Activated CD8-positive, alpha-beta memory T cell treated with anti-CD3 and anti-CD28 coated beads, Interleukin-2, amount 50 U/mL, for 1 hour (primary cell): ENCODE measurements around the gene ASB12.

ENCODE experiments used
- DNase-seq: peaks from one replicate; pipeline ENCODE4 v3.0.0-alpha.2; 2020; ENCODE audit errors: extremely low read depth

The ASB12 gene

GRCh38 chrX:64186974-64187761, 43.2 kb downstream of the ASB12 start:
- DNase-seq = no peak

GRCh38 chrX:64184396-64184795, 46.0 kb downstream of the ASB12 start:
- DNase-seq = no peak

GRCh38 chrX:64182208-64182607, 48.2 kb downstream of the ASB12 start:
- no peak for DNase-seq

GRCh38 chrX:64176876-64177275, 53.5 kb downstream of the ASB12 start:
- DNase-seq = no peak
